Gastroesophageal sphincter (tissue), 3 donors: Measurements from ENCODE around the gene VSIG10L.

Source experiments
- EP300 ChIP-seq: sonication (generic); formaldehyde crosslinking; IDR thresholded peaks from one replicate; pipeline ENCODE4 v1.6.1; 2017; ENCODE audit warnings: antibody characterized with exemption, mild to moderate bottlenecking
- POLR2A ChIP-seq, 2 donors: fragments of 450-650 bp; IDR thresholded peaks; one replicate each; pipeline ENCODE4 v1.6.1; 2017; ENCODE audit warnings: antibody characterized with exemption in 2 of 2, mild to moderate bottlenecking in 2 of 2, moderate library complexity in 1 of 2
- POLR2AphosphoS5 ChIP-seq: sonication (generic); formaldehyde crosslinking; IDR thresholded peaks from one replicate; pipeline ENCODE4 v1.6.1; 2017; ENCODE audit warnings: antibody characterized with exemption
- TF ChIP-seq, protein P1 (sequence below), 4 experiments: fragments of 200-600 bp in 2 of 4; fragments of 450-650 bp in 2 of 4; sonication (generic) in 1 of 4; IDR thresholded peaks; one replicate each; pipeline ENCODE4 v1.5.1; 2017 to 2019; ENCODE audit warnings: antibody characterized with exemption in 4 of 4, mild to moderate bottlenecking in 2 of 4, moderate library complexity in 2 of 4

- TF ChIP-seq EP300 (no peak), POLR2A (IDR thresholded peaks at IDR 0.05) (no peak), POLR2AphosphoS5 (no peak)
- TF ChIP-seq, protein P1, sequence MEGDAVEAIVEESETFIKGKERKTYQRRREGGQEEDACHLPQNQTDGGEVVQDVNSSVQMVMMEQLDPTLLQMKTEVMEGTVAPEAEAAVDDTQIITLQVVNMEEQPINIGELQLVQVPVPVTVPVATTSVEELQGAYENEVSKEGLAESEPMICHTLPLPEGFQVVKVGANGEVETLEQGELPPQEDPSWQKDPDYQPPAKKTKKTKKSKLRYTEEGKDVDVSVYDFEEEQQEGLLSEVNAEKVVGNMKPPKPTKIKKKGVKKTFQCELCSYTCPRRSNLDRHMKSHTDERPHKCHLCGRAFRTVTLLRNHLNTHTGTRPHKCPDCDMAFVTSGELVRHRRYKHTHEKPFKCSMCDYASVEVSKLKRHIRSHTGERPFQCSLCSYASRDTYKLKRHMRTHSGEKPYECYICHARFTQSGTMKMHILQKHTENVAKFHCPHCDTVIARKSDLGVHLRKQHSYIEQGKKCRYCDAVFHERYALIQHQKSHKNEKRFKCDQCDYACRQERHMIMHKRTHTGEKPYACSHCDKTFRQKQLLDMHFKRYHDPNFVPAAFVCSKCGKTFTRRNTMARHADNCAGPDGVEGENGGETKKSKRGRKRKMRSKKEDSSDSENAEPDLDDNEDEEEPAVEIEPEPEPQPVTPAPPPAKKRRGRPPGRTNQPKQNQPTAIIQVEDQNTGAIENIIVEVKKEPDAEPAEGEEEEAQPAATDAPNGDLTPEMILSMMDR (IDR thresholded peaks at IDR 0.05), result no peak
Measured at GRCh38 chr19:51330366-51330765, 11.6 kb downstream of the VSIG10L start.
